CD14-positive monocyte (primary cell): ENCODE results near the gene GIN1. TPM values are rescaled to one million over a fixed set of nuclear protein-coding genes. Genes with fewer than 3 reads are reported as not detected.

Source experiments
- DNase-seq, 3 donors: peaks; one replicate each; pipeline ENCODE4 v3.0.0-alpha.2; 2011 to 2022
- H2AFZ ChIP-seq: 2 replicates; pipeline ENCODE4 v1.6.0; 2012; ENCODE audit warnings: mild to moderate bottlenecking, low read depth, low read length, inconsistent platforms; ENCODE audit not compliant: insufficient read depth, poor library complexity, severe bottlenecking
- H3K27ac ChIP-seq, 2 donors: 1 replicate in 1 of 2; 2 replicates in 1 of 2; pipeline ENCODE4 v1.5.1; 2012 to 2013; ENCODE audit warnings: low read length in 2 of 2, control low read depth in 1 of 2, inconsistent platforms in 1 of 2, low read depth in 1 of 2, mild to moderate bottlenecking in 1 of 2
- H3K27me3 ChIP-seq, 2 donors: one replicate each; pipeline versions ENCODE4 v1.6.0 to v1.6.1; 2011 to 2013; ENCODE audit warnings: low read length in 2 of 2; ENCODE audit not compliant: control insufficient read depth in 2 of 2, insufficient read depth in 2 of 2
- H3K36me3 ChIP-seq, 2 donors: replicated peaks in 1 of 2; 1 replicate in 1 of 2; 2 replicates in 1 of 2; pipeline versions ENCODE4 v1.5.1 to v1.6.1; 2012 to 2013; ENCODE audit warnings: low read length in 2 of 2, control low read depth in 1 of 2, inconsistent platforms in 1 of 2, mild to moderate bottlenecking in 1 of 2; ENCODE audit not compliant: insufficient read depth in 2 of 2, control insufficient read depth in 1 of 2
- H3K4me1 ChIP-seq, 2 donors: 1 replicate in 1 of 2; 2 replicates in 1 of 2; pipeline versions ENCODE4 v1.5.1 to v1.6.1; 2012 to 2013; ENCODE audit warnings: low read length in 2 of 2, control low read depth in 1 of 2, inconsistent platforms in 1 of 2, mild to moderate bottlenecking in 1 of 2, moderate library complexity in 1 of 2; ENCODE audit not compliant: insufficient read depth in 2 of 2, control insufficient read depth in 1 of 2
- H3K4me2 ChIP-seq: replicated peaks from 2 replicates; pipeline ENCODE3; 2012; ENCODE audit warnings: low read length, moderate library complexity, mild to moderate bottlenecking; ENCODE audit not compliant: poor library complexity, severe bottlenecking; ENCODE audit errors: extremely low read depth
- H3K4me3 ChIP-seq, 3 experiments: fragments of 200-600 bp in 1 of 3; sonication (generic) in 1 of 3; replicated peaks in 1 of 3; 1 replicate in 2 of 3; 2 replicates in 1 of 3; pipeline ENCODE4 v1.5.1; 2011 to 2013; ENCODE audit warnings: low read length in 3 of 3, mild to moderate bottlenecking in 3 of 3, control low read depth in 2 of 3, low read depth in 2 of 3, inconsistent platforms in 1 of 3, moderate library complexity in 1 of 3
- H3K79me2 ChIP-seq: 2 replicates; pipeline ENCODE4 v1.6.0; 2012; ENCODE audit warnings: mild to moderate bottlenecking, control low read depth, inconsistent platforms, low read length, moderate library complexity; ENCODE audit not compliant: insufficient read depth
- H3K9ac ChIP-seq: 2 replicates; pipeline ENCODE4 v1.6.0; 2017; ENCODE audit warnings: low read length, mild to moderate bottlenecking; ENCODE audit not compliant: insufficient read depth, poor library complexity, severe bottlenecking
- H3K9me3 ChIP-seq, 2 donors: replicated peaks in 1 of 2; 1 replicate in 1 of 2; 2 replicates in 1 of 2; pipeline versions ENCODE4 v1.5.1 to v1.6.1; 2012 to 2013; ENCODE audit warnings: low read length in 2 of 2, control low read depth in 1 of 2; ENCODE audit not compliant: control insufficient read depth in 1 of 2, insufficient read depth in 1 of 2
- H4K20me1 ChIP-seq: 2 replicates; pipeline ENCODE4 v1.6.0; 2012; ENCODE audit warnings: mild to moderate bottlenecking, low read length, control low read depth, moderate library complexity; ENCODE audit not compliant: insufficient read depth
- H3K27ac Mint-ChIP-seq, 7 donors: one replicate each; pipeline ENCODE4 v1.8.0; 2020; ENCODE audit warnings: mild to moderate bottlenecking in 7 of 7, mixed read lengths in 7 of 7, moderate library complexity in 6 of 7, inconsistent platforms in 2 of 7
- H3K27me3 Mint-ChIP-seq, 3 donors: one replicate each; pipeline ENCODE4 v1.8.0; 2021 to 2022; ENCODE audit warnings: low read depth in 3 of 3, mild to moderate bottlenecking in 3 of 3, mixed read lengths in 3 of 3, moderate library complexity in 3 of 3, inconsistent platforms in 1 of 3
- H3K36me3 Mint-ChIP-seq, 2 donors: one replicate each; pipeline ENCODE4 v1.8.0; 2020; ENCODE audit warnings: mixed read lengths in 2 of 2, inconsistent platforms in 1 of 2, mild to moderate bottlenecking in 1 of 2
- H3K4me1 Mint-ChIP-seq: one replicate; pipeline ENCODE4 v1.8.0; 2020; ENCODE audit warnings: mild to moderate bottlenecking, mixed read lengths
- H3K4me3 Mint-ChIP-seq, 2 donors: one replicate each; pipeline ENCODE4 v1.8.0; 2020; ENCODE audit warnings: mild to moderate bottlenecking in 2 of 2, mixed read lengths in 2 of 2, moderate library complexity in 1 of 2
- H3K9me3 Mint-ChIP-seq, 7 donors: one replicate each; pipeline ENCODE4 v1.8.0; 2020 to 2022; ENCODE audit warnings: mixed read lengths in 7 of 7, mild to moderate bottlenecking in 6 of 7, moderate library complexity in 6 of 7, inconsistent platforms in 2 of 7
- CTCF ChIP-seq: fragments of 200-600 bp; IDR thresholded peaks from one replicate; pipeline ENCODE4 v1.8.0; 2022; ENCODE audit warnings: antibody characterized with exemption, mild to moderate bottlenecking
- WGBS: methylation state at CpG from one replicate; pipeline ENCODE4 v1.1.5; 2013; ENCODE audit warnings: missing lambda C conversion rate; ENCODE audit not compliant: insufficient coverage; 5-methylcytosine and 5-hydroxymethylcytosine counted together
- intact Hi-C, 2 donors: fragments of 100-400 bp; cut with micrococcal nuclease; formaldehyde crosslinking; loops; one replicate each; pipeline versions ENCODE4 v1.15.0 to v1.15.1; 2023
- polyA plus RNA-seq, 3 donors: library from polyadenylated mRNA; depleted of rRNA in 1 of 3; unstranded in 2 of 3; stranded (reverse) in 1 of 3; fragments of 300-500 nt in 2 of 3; fragments of >200 nt in 1 of 3; fragmentation: Illumina TruSeq in 2 of 3; gene quantifications; 1 replicate in 2 of 3; 2 replicates in 1 of 3; pipeline ENCODE4 v1.2.3, GENCODE V29; 2012 to 2021

Gene GIN1
- polyA plus RNA-seq, 3 donors, result 2.2 to 4.7 (median 3.7) TPM

- no peak overlapping the region for H3K9ac ChIP-seq
- H3K36me3 ChIP-seq, result peaks cover 26 to 75% of the 10 kb centered on the region in 2 donors
- no peak overlapping the region for H3K4me3 Mint-ChIP-seq
- intact Hi-C loops, result no loop called here
- DNase-seq, result peak; percentile 59 to 78 (median 73)
- H3K4me3 ChIP-seq, result no peak overlapping the region
- no peak overlapping the region for H3K27ac ChIP-seq
- H3K79me2 ChIP-seq, result no peaks in the 10 kb centered on the region
- H3K9me3 ChIP-seq, result peaks cover 0 to 9% of the 10 kb centered on the region in 2 donors
- no peak overlapping the region for H3K27ac Mint-ChIP-seq
- H3K27me3 ChIP-seq, result no peaks in the 10 kb centered on the region
- H2AFZ ChIP-seq, result no peak overlapping the region
- H4K20me1 ChIP-seq, result no peaks in the 10 kb centered on the region
- H3K36me3 Mint-ChIP-seq, result peaks cover 36 to 58% of the 10 kb centered on the region in 2 donors
- no peak overlapping the region for H3K4me2 ChIP-seq
- TF ChIP-seq CTCF, result peak; percentile 96
- H3K4me1 Mint-ChIP-seq, result peaks cover 4% of the 10 kb centered on the region
- no peaks in the 10 kb centered on the region for H3K4me1 ChIP-seq
- no peaks in the 10 kb centered on the region for H3K27me3 Mint-ChIP-seq
- H3K9me3 Mint-ChIP-seq, result peaks cover 5 to 10% (median 8%) of the 10 kb centered on the region in 7 donors
- WGBS, result no CpG with 5 or more reads among the region's 2 CpGs
These were observed 19.4 kb upstream of the GIN1 start for GRCh38 chr5:103139264-103139865.

GRCh38 chr5:103138202-103138690 lies 18.3 kb upstream of the GIN1 start:
- WGBS, result no CpG with 5 or more reads among the region's 3 CpGs
- Histone ChIP-seq H3K27ac (no peak overlapping the region), H4K20me1 (no peaks in the 10 kb centered on the region), H3K9ac (no peak overlapping the region), H3K79me2 (no peaks in the 10 kb centered on the region), H3K9me3 (peaks cover 0 to 9% of the 10 kb centered on the region in 2 donors), H3K4me3 (no peak overlapping the region), H3K4me1 (no peaks in the 10 kb centered on the region), H3K27me3 (no peaks in the 10 kb centered on the region), H3K36me3 (peaks cover 28 to 85% of the 10 kb centered on the region in 2 donors), H3K4me2 (no peak overlapping the region), H2AFZ (no peak overlapping the region)
- intact Hi-C loops, result no loop called here
- peaks cover 5 to 10% (median 8%) of the 10 kb centered on the region in 7 donors for H3K9me3 Mint-ChIP-seq
- H3K36me3 Mint-ChIP-seq, result peaks cover 40 to 56% of the 10 kb centered on the region in 2 donors
- H3K4me3 Mint-ChIP-seq, result no peak overlapping the region
- DNase-seq, result no peak
- peaks cover 2% of the 10 kb centered on the region for H3K4me1 Mint-ChIP-seq
- no peak overlapping the region for H3K27ac Mint-ChIP-seq
- no peaks in the 10 kb centered on the region for H3K27me3 Mint-ChIP-seq
- TF ChIP-seq CTCF, result no peak
